Measurements from ENCODE around the gene KIF15.
A peak's percentile ranks its signal among the peaks of the same experiment; 100 is the strongest.
"Not testable (repeated sequence)": the region's sequence is repeated elsewhere in the genome, so short reads cannot be mapped to it uniquely, and the experiment has no call there.

Gene KIF15

DNA sequence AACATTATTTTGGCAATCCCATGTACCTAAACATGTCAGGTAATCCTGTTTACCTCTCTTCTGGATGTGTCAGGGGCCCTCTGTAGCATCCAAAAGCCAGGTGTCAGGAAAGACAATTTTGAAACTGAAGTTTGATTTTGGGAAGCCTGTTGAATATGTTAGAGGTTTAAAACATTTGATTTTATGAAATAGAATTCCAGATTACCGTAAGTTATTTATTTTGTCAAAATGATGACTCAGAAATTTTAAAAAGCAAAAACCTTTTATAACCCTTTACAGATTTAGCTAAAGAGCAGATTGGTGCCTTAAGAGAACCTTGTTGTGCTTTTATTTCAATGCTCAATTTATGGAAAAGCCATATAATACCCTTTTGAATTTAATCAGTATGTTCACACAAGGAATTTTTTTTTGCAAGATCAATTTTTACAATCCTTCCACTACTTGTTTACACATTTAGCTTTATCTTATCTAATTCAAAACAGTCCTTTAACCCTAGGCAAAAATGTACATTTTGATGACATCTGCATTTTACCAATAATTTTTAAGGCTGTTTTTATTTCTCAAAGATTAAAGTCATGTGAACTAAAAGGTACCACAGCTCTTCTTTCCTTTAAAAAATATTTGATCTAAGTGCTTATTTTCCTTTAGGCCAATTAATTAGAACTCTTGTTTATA is 10.0 kb downstream of the KIF15 start:
- no peak for DNase-seq (ENCODE audit: insufficient read length, low spot score)
- no peak for FAIRE-seq
- no peak for TF ChIP-seq POLR2A (IDR thresholded peaks at IDR 0.05; ENCODE audit: low read depth, low read length)

DNA sequence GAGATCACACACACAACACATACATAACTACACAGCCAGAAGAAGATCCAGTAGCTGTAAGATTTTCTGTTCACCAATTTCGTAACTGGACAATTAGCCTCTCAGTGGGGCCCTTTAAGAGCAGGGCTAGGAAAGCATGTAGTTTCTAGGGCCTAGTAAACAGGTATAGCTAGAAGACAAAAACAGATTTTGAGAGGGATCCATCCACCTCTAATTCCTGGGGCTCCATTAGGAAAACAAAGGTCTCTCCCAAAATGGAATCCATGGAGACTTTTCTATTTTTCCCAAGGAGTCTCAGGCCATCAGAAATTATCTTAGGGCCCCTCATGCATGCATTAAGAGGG is 10.5 kb downstream of the KIF15 start:
- DNase-seq (ENCODE audit: insufficient read length, low spot score) (no peak), FAIRE-seq (no peak)

DNA sequence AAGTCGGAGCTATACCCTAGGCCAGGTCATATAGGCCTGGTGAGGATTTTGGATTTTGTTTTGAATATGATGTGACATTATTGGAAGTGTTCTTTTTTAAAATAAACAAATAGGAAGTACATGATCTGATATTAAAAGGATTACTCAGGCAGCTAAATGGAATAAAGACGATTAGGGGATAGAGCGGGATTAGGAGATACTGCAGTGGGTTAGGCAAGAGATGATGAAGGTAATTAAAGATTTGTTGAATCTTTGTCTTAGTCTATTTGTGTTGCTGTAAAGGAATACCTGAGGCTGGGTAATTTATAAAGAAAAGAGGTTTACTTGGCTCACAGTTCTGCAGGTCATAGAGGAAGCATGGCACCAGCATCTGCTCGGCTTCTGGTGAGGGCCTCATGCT is 21.3 kb downstream of the KIF15 start:
- TF ChIP-seq POLR2A (IDR thresholded peaks at IDR 0.05; ENCODE audit: low read depth, low read length) = no peak
- FAIRE-seq = no peak
- no peak for DNase-seq (ENCODE audit: insufficient read length, low spot score)

More for the DNA sequence above, 10.5 kb downstream of the KIF15 start:
- TF ChIP-seq POLR2A (IDR thresholded peaks at IDR 0.05; ENCODE audit: low read depth, low read length) = no peak

DNA sequence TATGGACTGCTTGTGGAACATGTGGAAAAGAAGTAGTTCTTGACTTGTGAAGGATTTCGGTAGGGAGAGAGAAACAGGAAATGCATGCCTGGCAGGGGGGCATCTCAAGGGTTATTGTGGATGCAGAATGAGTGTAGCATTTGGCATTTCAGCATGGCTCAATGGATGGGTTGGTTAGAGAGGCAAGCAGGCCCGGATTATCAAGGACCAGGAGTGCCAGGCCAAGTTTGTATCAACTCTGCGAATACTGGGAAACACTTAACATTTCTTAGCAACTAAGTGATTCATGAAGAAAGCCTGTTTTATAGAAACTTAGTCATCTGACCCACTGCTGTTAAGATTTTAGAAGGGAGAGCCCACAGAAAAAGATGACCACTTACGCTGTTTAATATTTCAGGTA is 33.6 kb downstream of the KIF15 start:
- no peak for TF ChIP-seq POLR2A (IDR thresholded peaks at IDR 0.05; ENCODE audit: low read depth, low read length)
- FAIRE-seq (peak; percentile 57), DNase-seq (ENCODE audit: insufficient read length, low spot score) (peak; percentile 18)

DNA sequence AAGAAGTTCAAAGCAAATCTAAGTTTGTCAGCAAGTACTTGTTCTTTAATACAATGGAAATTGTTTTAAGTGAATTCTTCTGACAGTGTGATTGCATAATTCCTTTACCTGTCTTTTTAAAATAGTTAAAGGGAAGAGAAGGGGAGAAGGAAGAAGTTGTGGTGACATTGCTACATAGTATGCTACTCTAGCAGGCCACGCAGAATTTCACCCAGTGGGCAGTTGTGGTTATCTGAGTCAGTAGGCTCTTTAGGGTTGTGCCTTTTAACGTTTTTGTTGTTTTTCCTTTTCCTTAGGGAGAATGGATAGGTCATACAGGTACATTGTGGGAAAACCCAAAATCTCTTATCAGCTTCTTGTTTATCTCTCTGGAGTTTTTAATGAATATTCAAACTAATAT is 40.4 kb downstream of the KIF15 start:
- no peak for TF ChIP-seq POLR2A (IDR thresholded peaks at IDR 0.05; ENCODE audit: low read depth, low read length)
- no peak for DNase-seq (ENCODE audit: insufficient read length, low spot score)
- no peak for FAIRE-seq

DNA sequence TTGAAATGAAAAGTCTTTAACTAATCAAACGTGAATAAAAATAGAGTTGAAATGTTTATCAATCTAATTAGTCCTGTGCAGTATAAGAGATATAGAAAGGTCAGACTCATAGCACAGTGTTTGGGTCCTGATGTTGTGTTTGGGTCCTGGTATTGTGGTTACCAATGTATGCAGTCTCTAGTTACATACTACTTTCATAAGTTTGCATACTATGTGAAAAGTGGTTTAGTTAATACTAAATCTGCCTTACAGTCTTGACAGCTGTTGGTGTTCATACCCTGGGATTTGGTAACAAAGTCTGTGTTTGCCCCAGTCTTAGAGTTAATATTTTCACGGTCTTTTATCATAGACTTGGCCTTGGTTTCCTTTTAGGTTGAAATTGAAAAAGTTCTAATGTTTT is 41.7 kb downstream of the KIF15 start:
- DNase-seq (ENCODE audit: insufficient read length, low spot score) (no peak), FAIRE-seq (no peak)
- no peak for TF ChIP-seq POLR2A (IDR thresholded peaks at IDR 0.05; ENCODE audit: low read depth, low read length)

DNA sequence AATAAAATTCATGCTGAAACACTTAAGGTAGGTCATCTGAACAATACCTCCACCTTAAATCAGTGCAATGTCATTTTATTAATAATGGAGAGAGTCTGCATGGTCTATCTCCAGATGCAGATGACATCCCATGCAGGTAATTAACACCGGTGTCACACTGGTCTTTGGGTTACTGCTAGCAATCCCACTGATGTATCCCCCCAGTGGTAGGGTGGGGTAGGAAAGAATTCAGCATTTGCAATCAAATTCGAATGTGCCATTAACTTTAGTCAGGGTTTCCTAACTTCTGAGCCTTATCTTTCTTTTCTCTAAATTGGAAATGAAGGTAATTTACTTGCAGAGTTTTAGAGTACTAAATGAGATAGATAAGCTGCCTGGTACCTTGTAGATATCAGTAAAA is 44.4 kb downstream of the KIF15 start:
- DNase-seq (ENCODE audit: insufficient read length, low spot score) = no peak
- no peak for TF ChIP-seq POLR2A (IDR thresholded peaks at IDR 0.05; ENCODE audit: low read depth, low read length)
- FAIRE-seq = no peak

DNA sequence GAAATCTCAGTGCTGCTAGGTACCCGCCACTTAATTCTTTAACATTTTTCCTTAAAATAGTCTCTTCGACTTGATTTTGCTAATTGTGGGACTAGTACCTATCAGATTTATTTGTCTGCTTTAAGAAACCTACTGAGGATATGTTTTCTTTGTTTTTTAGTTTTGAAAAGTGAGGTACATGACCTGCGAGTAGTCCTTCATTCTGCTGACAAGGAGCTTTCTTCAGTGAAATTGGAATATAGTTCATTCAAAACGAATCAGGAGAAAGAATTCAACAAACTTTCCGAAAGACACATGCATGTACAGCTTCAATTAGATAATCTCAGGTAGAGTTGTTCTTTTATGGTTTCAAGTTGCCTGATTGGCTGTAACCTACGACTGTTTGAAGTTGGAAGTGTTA is 53.2 kb downstream of the KIF15 start:
- no peak for DNase-seq (ENCODE audit: insufficient read length, low spot score)
- no peak for TF ChIP-seq POLR2A (IDR thresholded peaks at IDR 0.05; ENCODE audit: low read depth, low read length)
- no peak for FAIRE-seq

DNA sequence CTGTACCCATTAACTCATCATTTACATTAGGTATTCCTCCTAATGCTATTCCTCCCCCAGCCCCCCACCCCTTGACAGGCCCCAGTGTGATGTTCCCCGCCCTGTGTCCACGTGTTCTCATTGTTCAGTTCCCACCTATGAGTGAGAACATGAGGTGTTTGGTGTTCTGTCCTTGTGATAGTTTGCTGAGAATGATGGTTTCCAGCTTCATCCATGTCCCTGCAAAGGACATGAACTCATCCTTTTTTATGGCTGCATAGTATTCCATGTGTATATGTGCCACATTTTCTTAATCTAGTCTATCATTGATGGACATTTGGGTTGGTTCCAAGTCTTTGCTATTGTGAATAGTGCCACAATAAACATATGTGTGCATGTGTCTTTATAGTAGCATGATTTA is 54.7 kb downstream of the KIF15 start:
- not testable (repeated sequence) for DNase-seq (ENCODE audit: insufficient read length, low spot score); FAIRE-seq

DNA sequence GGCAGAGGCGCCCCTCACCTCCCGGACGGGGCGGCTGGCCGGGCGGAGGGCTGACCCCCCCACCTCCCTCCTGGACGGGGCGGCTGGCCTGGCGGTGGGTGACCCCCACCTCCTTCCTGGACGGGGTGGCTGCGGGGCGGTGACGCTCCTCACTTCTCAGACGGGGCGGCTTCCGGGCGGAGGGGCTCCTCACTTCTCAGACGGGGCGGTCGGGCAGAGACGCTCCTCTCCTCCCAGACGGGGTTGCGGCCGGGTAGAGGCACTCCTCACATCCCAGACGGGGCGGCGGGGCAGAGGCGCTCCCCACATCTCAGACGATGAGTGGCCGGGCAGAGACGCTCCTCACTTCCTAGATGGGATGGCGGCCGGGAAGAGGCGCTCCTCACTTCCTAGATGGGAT is 59.6 kb downstream of the KIF15 start:
- DNase-seq (ENCODE audit: insufficient read length, low spot score); FAIRE-seq: not testable (repeated sequence)

DNA sequence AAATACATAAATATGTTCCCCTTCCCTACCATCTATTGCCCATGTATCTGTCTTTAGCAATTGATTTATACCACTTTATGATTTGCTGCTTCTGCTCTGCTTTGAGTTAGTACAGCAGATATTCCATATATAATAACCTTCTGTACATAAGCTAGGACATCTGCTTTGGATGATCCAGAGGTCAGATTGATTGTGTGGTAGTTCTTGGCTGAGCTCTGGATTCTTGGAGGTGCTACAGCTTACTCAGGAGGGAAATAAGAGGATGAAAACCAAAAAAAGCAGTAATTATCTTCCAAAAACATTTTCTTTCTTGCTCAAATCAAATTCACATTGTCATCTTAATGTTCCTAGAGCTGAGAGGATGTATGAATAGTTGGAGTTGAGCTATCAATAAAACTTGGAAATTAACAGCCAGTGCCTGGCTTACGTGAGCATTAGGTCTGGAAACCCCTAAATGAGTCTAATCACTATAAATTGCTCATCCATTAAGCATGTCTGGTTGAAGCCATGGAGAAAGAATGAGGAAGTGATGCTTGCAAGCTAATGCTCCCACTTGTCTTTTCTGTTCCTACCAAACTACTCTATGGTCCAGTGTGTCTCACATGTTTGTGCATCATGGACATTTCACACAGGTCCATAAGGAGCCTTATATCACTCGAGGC is 63.8 kb downstream of the KIF15 start:
- TF ChIP-seq POLR2A (IDR thresholded peaks at IDR 0.05; ENCODE audit: low read depth, low read length) = no peak
- FAIRE-seq = no peak
- DNase-seq (ENCODE audit: insufficient read length, low spot score) = no peak

DNA sequence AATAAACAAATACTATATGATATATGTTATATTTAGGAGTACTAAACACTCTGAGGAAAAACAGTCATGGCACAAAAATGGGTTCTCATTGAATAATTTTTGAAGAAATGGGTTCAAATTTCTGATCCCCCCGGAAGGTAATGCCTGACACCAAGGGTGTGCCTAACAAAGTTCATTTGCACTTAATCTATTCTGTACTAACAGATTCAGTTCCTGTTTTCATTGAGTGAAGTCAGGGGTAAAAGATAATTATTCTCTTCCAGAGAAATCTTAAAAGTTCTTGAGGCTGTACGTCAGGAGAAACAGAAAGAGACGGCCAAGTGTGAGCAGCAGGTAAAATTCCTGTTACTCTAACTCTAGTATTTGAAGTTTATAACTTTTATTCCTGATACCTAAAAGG is 65.6 kb downstream of the KIF15 start:
- TF ChIP-seq POLR2A (IDR thresholded peaks at IDR 0.05; ENCODE audit: low read depth, low read length) = no peak
- FAIRE-seq (no peak), DNase-seq (ENCODE audit: insufficient read length, low spot score) (no peak)

DNA sequence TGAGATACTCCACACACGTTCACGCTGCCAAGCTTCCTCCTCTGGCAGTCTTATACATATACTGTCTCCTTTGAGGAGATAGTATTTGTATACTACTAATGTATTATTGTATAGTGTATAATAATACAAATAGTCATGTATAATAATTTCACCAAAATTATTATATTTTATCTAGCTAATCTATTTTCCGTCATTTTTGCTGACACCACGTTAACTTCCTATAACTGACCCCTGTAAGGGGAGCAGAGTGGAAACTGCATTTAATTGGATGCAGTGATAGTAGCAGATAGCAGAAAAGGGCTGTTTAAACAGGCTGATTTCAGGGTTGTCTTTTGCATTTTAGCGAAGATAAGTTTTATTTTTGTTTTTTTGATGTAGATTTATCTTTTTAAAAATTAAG is 69.6 kb downstream of the KIF15 start:
- no peak for TF ChIP-seq POLR2A (IDR thresholded peaks at IDR 0.05; ENCODE audit: low read depth, low read length)
- DNase-seq (ENCODE audit: insufficient read length, low spot score) (no peak), FAIRE-seq (no peak)

DNA sequence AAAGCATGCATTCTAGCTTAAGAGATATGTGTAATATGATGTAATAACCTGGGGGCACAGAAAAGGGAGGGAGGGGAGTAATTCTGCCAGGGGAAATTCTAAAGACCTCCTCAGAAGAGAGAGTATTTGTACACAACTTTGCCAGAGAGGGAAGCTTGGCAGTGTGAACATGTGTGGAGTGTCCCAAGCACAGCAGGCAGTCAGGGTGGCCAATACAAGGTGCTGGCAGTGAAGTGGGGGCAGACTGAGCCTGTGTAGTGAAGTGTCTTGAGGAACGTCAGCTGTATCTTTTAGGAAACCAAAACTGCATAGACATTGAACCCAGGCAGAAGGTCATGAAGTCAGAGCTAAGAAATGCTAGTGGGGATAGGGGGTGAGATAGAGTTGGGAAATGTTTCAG is 70.4 kb downstream of the KIF15 start:
- FAIRE-seq (no peak), DNase-seq (ENCODE audit: insufficient read length, low spot score) (no peak)
- no peak for TF ChIP-seq POLR2A (IDR thresholded peaks at IDR 0.05; ENCODE audit: low read depth, low read length)

DNA sequence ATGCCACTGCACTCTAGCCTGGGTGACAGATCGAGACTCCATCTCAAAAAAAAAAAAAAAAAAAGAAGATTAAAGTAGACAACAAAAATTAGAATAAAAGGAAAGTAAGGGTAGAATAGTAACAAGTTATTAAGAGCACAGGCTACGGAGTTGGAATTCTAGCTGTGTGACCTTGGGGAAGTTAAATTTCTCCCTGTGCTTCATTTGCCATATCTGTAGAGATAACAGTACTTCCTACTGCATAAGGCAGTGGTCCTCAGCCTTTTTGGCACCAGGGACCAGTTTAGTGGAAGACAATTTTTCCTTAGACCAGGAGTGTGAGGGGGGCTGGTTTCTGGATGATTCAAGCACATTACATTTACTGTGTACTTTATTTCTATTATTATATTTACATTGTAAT is 71.4 kb downstream of the KIF15 start:
- no peak for FAIRE-seq
- no peak for TF ChIP-seq POLR2A (IDR thresholded peaks at IDR 0.05; ENCODE audit: low read depth, low read length)

DNA sequence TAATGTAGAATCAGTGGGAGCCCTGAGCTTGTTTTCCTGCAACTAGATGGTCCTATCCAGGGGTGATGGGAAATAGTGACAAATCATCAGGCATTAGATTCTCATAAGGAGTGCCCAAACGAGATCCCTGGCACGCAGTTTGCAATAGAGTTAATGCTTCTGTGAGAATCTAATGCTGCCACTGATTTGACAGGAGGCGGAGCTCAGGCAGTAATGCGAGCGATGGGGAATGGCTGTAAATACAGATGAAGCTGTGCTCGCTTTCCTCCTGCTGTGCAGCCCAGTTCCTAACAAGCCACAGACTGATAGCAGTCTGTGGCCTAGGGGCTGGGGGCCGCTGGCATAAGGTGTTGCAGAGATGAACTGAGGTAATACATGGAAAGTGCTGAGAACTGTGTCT is 71.8 kb downstream of the KIF15 start:
- no peak for FAIRE-seq
- no peak for DNase-seq (ENCODE audit: insufficient read length, low spot score)
- no peak for TF ChIP-seq POLR2A (IDR thresholded peaks at IDR 0.05; ENCODE audit: low read depth, low read length)

More for the DNA sequence above, 71.4 kb downstream of the KIF15 start:
- no peak for DNase-seq (ENCODE audit: insufficient read length, low spot score)

Measured in H54 (cell line).